HL-60 (cell line): ENCODE results near the gene UBE2L6.

Experiments used
- DNase-seq, 2 experiments: peaks; one replicate each; pipeline ENCODE4 v3.0.0-alpha.2; 2010 to 2020; ENCODE audit warnings: low read depth in 1 of 2, low spot score in 1 of 2
- H3K27ac ChIP-seq: fragments of 250-450 bp; sonication (Bioruptor Pico); replicated peaks from 2 replicates; pipeline ENCODE4 v1.5.1; 2020; ENCODE audit warnings: mild to moderate bottlenecking, moderate library complexity
- H3K27me3 ChIP-seq: fragments of 250-450 bp; sonication (Bioruptor Pico); 2 replicates; pipeline ENCODE4 v1.5.1; 2021; ENCODE audit warnings: mild to moderate bottlenecking, moderate library complexity; ENCODE audit not compliant: insufficient read depth, poor library complexity, severe bottlenecking
- H3K4me3 ChIP-seq: replicated peaks from 2 replicates; pipeline ENCODE4 v1.5.1; 2011; ENCODE audit warnings: mild to moderate bottlenecking, control low read depth, low read length; ENCODE audit not compliant: insufficient read depth
- CTCF ChIP-seq: IDR thresholded peaks from one replicate; pipeline ENCODE4 v1.5.1; 2011; ENCODE audit warnings: low read length, control low read depth, inconsistent platforms; ENCODE audit not compliant: insufficient read depth
- GABPA ChIP-seq: IDR thresholded peaks from 2 replicates; pipeline ENCODE4 v1.6.1; 2012; ENCODE audit warnings: low read depth
- POLR2AphosphoS5 ChIP-seq: IDR thresholded peaks from 2 replicates; pipeline ENCODE4 v1.6.1; 2012; ENCODE audit warnings: low read depth
- REST ChIP-seq: IDR thresholded peaks from 2 replicates; pipeline ENCODE4 v1.6.1; 2012; ENCODE audit warnings: low read depth; ENCODE audit not compliant: insufficient replicate concordance
- SPI1 ChIP-seq: IDR thresholded peaks from 2 replicates; pipeline ENCODE4 v1.6.1; 2012; ENCODE audit warnings: low read depth, mild to moderate bottlenecking, borderline replicate concordance

UBE2L6 gene

GRCh38 chr11:57546869-57547475, 20.5 kb downstream of the UBE2L6 start:
- TF ChIP-seq CTCF (no peak), POLR2AphosphoS5 (no peak), REST (no peak), GABPA (no peak), SPI1 (no peak)
- no peak for DNase-seq
- Histone ChIP-seq H3K27ac (no peak overlapping the region), H3K27me3 (no peaks in the 10 kb centered on the region), H3K4me3 (no peak overlapping the region)

GRCh38 chr11:57546451-57546850, 21.0 kb downstream of the UBE2L6 start:
- TF ChIP-seq POLR2AphosphoS5 (no peak), REST (no peak), GABPA (no peak), SPI1 (no peak), CTCF (no peak)
- Histone ChIP-seq H3K27me3 (no peaks in the 10 kb centered on the region), H3K4me3 (no peak overlapping the region), H3K27ac (no peak overlapping the region)
- DNase-seq: no peak

- TF ChIP-seq CTCF (no peak), GABPA (no peak), REST (no peak), SPI1 (no peak), POLR2AphosphoS5 (no peak)
- Histone ChIP-seq H3K27me3 (no peaks in the 10 kb centered on the region), H3K27ac (no peak overlapping the region), H3K4me3 (no peak overlapping the region)
- no peak for DNase-seq
These were observed 21.6 kb downstream of the UBE2L6 start for GRCh38 chr11:57545883-57546282.
